ENCODE results near the gene C1QL1.

C1QL1 gene

DNA sequence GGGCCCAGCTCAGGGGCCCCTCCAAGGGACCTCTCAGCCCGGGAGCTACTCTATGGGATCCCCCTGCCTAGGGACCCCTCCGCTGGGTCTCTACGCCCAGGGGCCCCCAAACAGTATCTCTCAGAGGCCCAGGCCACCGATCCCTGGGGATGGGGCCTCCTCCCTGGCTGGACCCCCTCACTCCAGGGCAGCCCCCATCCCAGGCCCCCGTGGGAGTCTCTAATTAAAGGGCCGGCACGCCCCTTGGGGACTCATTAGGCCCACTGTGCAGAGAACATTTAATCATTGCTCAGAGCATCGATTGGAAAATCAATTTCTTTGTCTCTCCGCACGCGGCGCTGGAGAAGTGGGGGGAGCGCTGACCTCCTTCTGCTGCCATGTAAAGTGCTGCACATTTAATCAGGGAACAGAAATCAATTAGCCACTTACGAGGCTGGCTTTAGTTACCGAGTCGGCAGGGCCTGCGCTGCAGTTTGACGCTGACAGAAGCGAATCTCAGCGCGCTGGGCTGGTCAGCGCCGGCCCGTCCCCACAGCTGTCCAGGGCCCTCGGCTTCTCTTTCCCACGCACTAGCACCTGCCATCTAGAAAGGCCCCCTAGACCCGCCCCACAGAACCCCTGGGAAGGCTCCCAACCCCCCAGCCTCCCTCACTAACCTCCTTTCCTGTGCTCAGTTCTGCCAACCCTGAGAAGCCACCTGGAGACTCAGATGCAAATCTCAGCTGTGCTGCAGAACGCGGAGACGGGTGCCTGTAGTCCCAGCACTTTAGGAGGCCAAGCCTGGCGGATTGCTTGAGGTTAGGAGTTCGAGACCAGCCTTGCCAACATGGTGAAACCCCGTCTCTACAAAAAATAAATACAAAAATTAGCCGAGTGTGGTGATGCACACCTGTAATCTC is 20.2 kb upstream of the C1QL1 start:
- no peak for DNase-seq (ENCODE audit: low read depth)

DNA sequence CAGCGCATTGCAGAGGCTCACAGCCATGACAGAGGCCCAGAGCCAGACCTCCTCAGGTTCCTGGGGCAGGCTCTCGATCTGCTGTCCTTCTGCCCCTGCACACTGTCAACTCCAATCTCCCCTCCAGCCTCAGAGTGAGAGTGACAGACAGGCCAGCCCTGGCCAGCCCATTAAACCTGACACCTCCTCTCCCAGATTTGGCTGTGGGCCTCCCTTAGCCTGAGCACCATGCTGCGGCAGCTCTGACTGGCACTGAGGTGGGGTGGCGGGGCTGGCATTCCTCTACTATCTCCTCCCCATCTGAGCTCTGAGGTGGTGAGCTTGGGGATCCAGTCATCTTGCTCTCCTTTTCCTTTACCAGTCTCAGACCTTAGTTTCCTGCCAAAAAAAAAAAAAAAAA is 15.5 kb upstream of the C1QL1 start:
- DNase-seq (ENCODE audit: low read depth) = no peak

DNA sequence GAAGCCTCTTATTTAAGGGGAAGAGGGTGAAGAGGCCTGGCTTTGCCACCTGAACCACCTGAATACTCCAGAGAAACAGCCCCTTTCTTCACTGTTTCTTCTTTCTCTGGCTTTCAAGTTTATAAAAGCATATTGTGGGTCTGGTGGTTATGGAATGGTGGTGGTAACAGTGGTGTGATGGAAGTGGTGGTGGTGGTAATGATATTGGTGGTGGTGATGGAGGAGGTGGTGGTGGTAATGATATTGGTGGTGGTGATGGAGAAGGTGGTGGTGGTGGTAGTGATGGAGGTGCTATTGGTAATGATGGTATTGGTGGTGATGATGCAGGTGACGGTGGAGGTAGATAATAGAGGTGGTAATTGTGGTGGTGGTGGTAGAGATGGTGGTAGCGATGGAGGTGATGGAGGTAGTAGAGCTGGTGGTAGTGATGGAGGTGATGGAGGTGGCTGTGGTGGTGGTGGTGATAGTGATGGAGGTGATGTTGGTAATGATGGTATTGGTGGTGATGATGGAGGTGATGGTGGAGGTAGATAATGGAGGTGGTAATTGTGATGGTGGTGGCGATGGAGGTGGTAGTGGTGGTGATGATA is 14.1 kb upstream of the C1QL1 start:
- DNase-seq (ENCODE audit: low read depth) = no peak

DNA sequence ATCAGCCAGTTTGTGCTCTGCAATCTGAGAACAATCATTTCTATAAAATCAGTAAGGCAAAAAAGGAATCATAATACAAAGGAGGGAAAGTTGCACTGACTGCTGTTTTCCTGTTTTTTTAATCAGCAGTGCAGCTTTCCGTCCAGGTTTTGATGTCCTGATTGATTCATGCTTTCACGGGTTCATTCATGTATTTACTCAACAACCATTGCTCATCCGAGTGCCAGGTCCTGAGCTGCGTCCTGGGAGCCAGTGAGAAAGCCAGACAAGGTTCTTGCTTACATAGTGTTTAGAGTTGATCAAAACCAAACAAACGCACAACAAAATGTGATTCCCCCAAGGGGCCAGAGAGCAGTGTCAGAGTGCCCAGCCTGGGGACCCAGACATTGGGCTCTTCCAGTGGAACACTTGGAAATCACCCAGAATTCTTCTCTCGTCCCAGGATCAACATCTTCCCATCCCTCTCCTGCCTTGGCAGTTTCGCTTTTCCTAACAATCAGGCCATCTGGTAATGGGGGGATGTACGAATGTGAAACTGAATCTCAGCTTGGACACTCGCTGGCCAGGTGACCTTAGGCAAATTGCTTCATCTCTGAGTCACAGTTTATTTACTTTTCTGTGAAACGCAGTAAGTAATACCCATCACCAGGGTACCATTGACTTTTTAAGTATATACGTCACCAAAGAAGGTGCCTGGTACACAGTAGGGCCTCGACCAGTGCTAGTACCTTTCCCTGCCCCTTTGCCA is 13.3 kb upstream of the C1QL1 start:
- DNase-seq (ENCODE audit: low read depth) = no peak

DNA sequence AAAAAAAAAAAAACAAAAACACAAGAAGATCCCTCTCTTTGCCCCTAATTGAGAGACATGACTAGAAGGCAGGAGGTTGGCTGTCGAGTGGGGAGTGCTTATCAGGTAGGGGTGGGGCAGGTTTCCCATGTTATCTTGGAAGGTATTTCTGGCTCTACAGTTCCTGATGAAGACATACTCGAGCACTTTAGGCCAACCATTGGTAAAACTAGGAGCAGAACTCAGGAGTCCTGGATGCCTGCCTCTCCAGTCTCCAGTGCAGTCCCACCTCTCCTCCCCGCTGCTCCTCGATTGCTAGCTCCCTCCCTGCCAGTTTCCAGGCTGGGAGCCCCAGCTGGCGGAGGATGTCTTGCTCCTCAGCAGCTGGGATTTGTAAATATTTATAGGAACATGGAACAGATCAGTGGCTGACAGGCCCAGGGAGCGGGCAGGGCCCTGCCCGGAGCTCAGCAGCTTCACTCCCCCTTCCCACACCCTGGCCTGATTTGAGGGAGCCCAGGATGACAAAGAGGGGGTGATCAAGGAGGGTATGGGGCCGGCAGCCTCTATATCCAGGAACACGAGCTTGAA is 11.4 kb upstream of the C1QL1 start:
- no peak for DNase-seq (ENCODE audit: low read depth)

DNA sequence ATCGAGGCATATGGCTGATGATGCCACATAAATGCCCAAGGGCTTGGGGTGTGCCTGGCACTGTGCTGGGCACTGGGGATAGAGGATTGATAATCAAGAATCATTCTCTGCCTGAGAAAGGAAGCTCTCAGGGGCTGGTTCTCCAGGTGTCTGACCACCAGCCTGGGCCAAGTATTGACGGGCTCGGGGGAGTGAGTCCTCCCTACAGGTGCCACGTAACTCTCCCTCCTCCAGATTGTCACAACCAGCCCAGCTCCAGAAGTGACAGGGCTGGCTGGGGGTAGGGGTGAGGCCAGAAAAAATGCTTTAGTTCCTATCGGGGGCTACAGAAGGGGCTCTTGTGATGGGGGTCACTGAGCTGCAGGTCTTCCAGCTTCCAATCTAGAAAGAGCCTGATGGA is 10.7 kb upstream of the C1QL1 start:
- DNase-seq (ENCODE audit: low read depth) = no peak

DNA sequence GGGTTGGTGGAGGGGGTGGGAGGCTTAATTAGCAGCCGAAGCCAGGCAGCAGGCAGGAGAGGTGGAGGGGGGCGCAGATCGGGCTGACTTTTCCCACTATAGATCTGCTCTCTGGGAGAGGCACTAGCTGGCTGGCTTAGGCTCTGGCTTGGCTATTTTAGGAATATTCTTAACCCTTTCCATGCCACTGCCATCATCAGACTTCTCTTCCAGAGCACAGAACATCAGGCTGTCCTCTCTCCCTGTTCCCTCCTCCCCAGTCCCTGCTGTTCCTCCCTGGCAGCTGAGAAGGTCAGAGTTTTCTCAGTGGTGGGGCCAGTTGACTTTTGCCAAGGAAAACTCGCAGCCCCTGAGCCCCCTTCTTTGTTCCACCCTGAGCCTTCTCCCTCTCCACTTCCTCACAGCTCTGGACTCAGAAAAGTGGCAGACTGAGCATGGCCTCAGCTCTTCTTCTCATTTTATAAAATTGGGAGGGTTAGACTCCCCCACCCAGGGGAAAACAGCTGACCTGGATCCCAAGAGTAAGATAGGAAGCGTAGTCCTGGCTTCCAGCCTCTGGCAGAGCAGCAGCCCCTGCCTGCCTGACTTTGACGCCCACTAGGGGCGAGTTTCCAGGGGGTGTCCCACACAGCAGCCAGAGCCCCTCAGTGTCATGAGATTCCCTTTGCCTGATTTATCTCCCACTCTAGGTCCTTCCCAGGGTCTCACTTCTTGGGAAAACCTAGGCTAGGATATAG is 9.9 kb upstream of the C1QL1 start:
- no peak for DNase-seq (ENCODE audit: low read depth)

DNA sequence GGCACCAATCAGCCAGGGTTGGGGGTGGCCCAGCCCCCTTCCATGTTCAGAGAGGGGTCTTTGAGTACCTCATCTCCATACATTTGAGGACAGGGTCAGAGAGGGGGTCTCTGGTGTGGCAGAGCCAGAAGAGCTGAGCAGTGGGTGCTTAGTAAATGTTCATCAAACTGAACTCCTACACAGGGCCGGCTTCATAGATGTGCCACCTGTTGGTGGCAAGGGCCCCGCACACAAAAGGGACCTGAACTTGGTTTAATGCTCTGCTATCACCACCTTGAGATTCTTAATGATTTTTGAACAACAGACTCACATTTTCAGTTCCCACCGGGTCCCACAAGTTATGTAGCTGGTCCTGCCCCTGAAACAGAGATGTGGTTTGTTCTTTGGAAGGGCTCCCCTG is 9.0 kb upstream of the C1QL1 start:
- no peak for DNase-seq (ENCODE audit: low read depth)

DNA sequence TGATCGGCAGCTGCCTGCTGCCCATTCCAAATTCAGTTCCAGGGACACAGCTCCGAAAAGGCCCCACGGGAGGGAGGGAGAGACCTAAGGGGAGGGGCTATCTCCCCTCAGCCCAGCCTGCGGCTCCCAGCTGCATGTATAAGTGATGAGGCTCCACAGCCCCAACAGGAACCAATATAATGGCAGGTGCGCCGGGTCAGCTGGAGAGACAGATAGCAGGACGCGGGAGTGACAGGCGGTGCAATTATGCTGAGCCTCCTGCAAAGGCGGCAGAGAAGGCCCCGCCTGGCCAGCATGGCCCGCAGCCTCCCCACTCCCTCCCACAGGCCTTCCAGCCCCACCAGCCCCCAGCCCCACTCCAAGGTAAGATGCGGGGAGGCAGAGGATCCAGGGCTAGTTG is 8.1 kb upstream of the C1QL1 start:
- DNase-seq (ENCODE audit: low read depth) = no peak

DNA sequence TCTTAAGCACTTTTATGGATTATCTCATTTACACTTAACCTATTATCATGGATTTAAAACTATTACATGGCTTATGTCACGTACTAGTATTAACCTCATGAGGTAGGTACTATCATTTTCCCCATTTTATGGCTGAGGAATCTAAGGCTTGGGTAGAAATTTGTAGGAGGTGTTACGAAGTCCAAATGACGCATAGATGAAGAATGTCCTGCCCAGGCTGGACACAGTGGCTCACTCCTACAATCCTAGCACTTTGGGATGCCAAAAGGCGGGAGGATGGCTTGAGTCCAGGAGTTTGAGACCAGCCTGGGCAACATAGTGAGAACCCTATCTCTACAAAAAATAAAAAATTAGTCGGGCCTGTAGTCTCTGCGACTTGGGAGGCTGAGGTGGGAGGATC is 4.8 kb upstream of the C1QL1 start:
- DNase-seq (ENCODE audit: low read depth) = no peak

DNA sequence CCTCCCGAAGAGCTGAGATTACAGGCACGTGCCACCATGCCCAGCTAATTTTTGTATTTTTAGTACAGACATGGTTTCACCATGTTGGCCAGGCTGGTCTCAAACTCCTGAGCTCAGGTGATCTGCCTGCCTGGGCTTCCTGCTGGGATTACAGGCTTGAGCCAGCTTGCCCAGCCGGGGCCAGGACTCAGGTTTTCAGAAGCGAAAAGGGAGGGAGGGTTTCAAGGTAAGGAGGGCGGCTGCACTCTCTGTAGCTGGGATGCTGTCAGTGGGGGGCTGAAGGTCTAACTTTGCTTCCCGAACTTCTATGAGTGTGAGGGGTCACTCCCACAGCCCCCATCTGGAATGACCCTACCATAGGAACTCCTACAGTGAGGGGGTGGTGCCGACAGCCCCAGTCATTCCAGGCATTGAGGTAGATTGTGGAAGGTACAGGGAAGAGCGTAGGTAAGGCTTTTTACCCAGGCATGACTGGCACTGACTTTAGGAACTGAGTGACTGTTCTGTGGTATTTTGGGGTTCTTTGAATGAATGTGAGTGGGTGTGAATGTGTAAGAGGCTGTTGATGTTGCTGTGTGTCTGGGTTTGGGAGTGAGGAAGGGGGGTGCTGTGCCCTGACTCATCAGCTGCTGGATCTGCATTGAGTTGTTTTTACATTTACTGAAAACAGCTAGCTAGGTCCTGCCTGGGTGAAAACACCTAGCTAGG is 3.8 kb upstream of the C1QL1 start:
- DNase-seq (ENCODE audit: low read depth) = peak; percentile 31

DNA sequence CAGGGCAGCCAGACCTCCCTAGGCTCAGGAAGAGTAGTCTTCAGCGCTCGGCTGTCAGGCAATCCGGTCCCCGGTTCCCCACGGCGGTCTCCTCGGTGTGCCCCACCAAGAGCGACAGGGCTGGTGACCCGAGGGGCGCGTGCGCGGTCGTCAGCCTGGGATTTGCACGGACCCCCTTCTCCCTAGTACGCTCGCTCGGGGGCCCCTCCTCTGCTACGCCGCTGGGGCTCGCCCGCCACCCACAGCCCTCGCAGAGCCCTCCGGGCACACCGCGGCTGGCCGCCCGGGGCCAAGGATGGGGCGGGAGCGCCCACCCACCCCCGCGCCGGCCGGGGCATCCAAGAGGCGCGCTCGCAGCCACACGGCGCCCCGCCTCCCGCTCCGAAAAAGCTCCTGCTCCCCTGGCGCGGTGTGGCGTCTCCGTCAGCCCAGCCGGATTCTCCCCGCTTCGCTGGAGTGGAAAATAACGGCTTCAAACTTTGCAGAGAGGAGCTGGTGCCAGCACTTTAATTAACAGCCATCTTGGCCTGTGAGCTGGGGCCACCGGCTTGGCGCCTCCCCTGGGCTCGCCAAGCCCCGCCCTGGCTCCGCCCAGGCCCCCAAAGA is 2.1 kb upstream of the C1QL1 start:
- DNase-seq (ENCODE audit: low read depth) = no peak

DNA sequence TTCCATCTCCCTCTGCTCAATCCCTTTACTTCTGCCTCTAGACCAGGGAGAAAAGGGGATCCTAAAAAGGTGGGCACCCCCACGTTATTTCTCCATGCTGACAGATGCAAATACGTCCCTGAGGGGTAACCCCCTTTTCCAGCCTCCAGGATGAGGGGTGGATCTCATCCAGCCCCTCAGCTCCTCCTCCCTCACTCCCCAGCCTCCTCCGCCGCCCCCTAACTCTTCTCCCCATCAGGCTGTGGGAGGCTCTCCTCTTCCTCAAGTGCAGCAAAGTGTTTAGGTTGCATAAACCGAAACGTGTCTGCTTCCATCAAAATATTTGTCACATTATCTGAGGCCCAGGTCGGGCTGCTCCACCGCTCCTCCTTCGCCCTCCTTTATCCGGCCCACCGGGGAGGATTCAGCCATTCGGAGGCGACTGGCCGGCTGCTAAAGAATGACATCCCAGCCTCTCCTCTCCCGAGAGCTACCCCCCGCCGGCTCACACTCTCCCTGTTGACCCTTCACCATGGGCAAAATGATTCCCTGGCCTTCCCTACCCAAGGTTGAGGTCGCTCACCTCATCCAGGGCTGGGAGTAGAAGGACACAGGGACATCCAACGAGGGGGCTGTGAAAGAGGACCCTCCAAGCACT is 1.2 kb upstream of the C1QL1 start:
- DNase-seq (ENCODE audit: low read depth) = no peak

DNA sequence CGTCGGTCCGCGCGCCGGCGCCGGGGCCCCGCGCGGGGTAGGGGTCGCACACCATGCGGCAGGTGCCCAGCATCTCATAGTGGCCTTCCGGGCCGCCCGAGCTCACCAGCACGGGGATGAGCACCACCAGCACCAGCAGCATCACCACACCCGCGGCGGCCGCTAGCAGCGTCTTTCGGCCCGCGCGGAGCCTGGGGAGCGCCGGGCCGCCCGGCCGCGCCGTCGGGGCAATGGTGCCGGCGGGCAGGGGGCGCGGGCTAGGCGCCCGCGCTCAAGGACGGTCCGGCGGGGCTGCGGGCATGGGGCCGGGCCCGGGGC is 237 bp downstream of the C1QL1 start:
- DNase-seq (ENCODE audit: low read depth) = no peak

DNA sequence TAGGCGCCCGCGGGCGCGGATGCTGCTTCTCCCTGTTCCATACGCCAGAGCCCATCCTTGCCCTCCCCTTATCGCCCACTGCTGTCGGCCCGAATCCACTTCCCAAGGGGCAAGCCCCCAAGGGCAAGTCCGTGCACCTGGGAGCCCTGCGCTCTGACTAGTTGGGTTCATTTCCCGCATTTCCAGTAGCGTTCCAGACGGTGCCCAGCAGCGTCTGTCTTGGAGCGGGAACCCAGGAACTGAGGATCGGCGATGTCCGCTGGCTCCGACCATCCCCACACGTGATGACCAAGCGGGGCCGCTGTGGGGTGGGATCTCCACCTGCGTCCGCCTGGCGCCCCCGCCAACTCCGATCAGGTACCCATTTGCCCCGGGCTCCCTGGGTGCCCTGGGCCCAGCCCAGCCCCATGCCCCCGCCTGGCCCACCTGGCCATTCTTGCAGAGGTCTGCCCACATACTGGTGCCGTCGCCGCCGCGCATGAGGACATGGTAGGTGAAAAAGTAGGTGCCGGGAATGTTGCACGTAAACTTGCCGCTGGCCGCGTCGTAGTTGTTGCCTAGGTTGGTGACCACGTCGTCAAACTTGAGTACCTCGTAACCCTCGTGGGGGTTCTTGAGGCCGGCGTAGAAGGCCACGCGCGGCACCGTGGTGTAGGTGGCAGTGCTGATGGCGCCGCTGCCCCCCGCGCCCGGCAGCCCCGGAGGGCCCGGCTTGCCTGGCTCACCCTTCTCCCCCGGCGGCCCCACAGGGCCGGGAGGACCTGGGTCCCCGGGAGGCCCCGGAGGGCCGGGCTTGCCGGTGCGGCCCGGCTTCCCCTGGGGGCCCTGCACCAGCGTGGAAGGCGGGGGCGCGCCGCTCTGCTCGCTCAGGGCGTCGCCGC is 837 bp downstream of the C1QL1 start:
- no peak for DNase-seq (ENCODE audit: low read depth)

DNA sequence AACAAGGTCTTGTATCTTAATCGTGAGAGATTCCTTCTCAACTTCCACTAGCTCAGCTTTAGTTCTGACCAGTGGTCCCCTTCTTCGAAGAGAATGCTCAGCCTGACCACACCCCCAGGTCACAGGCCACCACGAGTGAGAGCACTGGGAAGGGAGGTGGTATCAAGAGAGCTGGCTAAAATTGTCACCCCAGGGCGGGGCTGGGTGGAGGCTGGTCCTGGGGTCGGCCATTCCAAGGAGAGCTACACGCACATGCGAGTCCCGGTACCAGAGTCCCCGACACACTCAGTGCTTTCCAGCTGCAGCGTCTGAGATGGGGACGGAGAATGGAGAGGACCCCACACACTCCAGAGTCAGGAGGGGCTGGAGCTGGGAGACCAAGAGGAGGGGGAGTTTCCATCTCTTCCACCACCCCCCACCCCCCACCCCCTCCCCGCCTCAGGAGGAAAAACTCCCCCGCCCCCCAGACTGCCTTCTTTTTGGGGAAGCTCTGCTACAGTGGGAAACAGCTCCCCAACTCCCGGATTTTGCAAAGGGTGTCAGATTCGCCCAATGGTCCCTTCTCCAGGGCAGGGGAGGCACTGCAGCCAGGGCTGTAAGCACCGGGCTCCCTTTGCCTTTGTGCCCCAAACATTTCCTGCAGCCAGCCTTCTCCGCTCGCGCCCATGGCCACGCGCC is 1.6 kb downstream of the C1QL1 start:
- no peak for DNase-seq (ENCODE audit: low read depth)

DNA sequence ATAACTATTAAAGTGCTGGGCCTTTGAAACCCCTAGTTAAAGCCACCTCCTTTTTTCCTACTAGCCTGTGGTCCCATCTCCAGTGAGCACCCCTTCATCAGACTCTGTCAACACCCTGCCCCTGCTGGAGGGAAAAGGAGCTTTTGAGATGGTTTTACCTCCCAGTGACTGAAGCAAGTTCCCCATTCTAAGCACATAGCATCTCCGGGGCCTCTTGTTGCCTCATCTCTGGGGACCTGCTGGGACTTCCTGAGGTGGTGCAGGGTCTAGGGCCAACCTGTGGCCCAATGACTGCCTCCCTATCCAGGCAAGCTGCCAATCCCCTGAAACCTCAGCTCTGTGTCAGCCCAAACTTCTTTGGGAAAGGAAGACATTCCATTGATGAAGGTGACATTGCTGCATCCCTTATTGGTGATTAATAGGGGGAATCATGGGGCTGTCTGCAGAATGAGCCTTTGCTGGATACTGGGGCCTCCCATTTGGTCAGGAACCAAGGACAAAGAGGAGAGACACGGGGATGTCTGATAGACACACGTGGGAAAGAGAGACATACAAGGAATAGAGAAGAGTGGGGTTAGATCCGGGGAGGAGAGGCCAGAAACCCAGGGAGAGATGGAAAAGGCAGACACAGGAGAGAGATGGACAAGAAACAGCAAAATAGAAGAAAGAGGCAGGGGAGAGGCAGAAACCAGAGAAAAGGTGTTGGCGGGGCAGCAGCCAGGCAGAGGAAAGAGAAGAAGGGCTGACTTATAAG is 2.4 kb downstream of the C1QL1 start:
- DNase-seq (ENCODE audit: low read depth) = no peak

DNA sequence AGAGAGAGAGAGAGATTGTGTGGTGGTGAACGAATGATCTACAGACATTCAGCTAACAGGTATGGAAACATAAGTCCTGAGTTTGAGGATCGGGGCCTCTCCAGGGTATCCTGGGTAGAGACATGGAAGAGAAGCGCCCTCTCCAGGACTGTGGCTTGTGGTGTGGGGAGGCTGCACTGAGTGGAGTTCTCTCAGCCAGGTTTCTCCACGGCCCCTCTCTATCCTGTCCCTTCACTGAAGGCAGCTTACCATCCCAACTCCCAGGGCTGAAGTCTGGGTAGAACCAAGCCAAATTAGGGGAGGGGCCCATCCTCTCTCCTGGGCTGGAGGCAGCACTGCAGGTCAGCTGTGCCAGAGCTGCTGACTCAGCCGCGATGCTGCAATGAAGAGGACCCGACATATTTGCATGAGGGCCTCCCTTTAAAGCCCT is 6.2 kb downstream of the C1QL1 start:
- DNase-seq (ENCODE audit: low read depth) = no peak

Measured in activated T-helper 9 cell treated with anti-CD3 and anti-CD28 coated beads, Interleukin-2, amount 50 U/mL, for 16 hours (primary cell).